H4 (cell line): Measurements from ENCODE around the gene TMEM229B. TPM values are rescaled to one million over a fixed set of nuclear protein-coding genes. Genes with fewer than 3 reads are reported as not detected.

ENCODE experiments used
- DNase-seq: peaks from one replicate; pipeline ENCODE4 v3.0.0-alpha.2; 2015; ENCODE audit warnings: low spot score
- total RNA-seq: library from RNA; depleted of rRNA; stranded (reverse); fragments of >200 nt; shearing (Covaris generic); gene quantifications from 2 replicates; pipeline ENCODE4 v1.2.3, GENCODE V29; 2014; rRNA removed

The TMEM229B gene
- total RNA-seq: 4.9 and 5.7 TPM in 2 replicates

DNA sequence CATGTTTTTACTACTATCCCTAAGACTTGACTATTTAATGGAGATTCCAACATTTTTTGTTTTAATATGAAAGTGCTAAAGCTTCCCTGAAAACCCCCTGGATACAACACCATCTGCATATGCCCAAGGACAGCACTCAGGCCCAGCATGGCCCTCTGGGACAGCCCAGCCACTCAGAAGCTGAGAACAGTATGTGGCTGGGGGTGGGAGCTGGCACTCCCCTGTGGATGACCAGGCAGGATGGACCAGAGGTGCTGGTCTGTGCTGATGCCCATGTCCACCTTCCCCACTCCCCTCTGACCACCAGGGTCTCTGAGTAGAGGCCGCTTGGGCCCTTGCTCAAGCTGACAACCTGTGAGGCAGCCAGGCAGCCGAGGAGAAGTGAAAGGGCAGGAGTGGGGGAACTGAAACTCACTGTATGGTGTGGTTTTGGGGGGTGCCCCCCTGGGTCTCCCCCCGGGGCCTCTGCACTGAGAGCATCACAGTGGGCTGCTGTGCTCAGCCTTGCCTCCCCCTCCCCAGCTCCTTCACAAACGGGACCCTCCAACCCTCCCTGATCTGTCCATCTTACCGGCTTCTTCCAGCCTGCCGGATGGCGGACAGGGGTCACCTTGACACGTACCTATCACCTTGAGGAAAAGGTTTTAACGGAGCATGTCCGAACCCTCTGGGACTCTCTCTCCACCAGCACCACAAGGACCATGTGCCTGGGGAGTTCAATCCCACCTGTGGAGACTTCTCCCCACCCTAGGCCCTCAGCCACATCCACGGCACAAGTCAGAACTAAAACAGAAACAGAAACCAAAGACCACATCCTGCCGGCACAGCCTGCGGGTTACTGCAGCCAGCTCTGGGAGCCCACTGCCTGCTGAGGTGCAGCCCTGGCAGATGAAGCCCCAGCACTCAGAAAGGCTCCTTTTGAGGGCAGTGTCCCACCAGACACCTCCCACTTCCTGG is at the start of gene TMEM229B:
Gene TMEM229B (minus strand): TSS at position 785 of the 957 bp plus-strand sequence. CDS start 14,798 bp downstream, outside the sequence.
- DNase-seq: peak; percentile 68

DNA sequence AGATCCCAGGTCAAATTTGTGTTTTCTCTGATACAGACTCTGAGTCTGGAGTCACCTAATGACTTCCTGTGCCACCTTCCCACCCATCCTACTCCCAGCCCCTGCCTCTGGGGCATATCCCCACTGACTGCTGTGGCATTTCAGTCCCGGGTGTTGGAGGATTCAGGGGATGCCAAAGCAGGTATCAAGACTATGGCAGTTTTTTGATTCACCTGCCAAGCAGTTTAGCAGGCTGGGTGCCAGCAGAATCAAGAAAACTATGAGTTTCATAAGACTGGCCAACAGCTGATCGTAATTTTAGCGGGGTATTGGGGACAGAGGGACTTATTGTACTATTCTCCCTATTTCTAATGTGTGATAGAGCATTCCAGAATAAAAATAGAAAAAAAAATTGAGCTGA is 49.2 kb upstream of the TMEM229B start:
- no peak for DNase-seq

DNA sequence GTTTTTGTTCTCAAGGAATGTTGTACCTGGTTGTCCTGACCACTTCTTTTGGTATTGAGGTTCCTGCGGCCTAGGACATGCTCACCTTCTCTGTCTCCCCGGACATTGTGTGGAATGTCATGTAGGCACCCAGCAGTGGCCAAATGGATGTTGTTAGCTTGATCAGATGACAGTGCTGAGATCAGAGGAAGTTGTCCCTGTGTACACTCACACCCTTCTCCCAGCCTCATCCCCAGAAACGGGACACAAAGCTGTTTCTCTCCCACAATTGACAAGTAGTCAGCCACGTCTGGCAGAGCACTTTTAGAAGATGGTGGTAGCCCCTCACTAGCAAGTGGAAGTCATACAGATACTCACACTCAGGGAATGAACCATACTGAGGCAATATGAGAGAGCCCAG is 47.6 kb upstream of the TMEM229B start:
- DNase-seq: no peak

DNA sequence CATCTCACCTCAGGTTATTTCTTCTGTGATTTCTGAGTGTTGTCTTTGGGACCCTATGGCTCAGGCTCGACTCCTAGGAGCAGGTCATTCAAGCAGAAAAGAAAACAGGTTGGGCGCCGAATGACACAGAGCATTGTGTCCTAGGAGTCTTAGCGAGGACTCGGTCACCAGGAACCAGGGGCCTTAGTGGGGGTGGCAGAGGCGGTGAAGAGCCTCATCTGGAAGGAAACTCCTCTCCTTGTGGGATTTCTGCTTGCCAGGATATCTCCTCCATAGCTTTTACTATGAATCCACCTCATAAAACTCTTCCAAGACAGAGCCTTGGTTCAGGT is 45.2 kb upstream of the TMEM229B start:
- no peak for DNase-seq

DNA sequence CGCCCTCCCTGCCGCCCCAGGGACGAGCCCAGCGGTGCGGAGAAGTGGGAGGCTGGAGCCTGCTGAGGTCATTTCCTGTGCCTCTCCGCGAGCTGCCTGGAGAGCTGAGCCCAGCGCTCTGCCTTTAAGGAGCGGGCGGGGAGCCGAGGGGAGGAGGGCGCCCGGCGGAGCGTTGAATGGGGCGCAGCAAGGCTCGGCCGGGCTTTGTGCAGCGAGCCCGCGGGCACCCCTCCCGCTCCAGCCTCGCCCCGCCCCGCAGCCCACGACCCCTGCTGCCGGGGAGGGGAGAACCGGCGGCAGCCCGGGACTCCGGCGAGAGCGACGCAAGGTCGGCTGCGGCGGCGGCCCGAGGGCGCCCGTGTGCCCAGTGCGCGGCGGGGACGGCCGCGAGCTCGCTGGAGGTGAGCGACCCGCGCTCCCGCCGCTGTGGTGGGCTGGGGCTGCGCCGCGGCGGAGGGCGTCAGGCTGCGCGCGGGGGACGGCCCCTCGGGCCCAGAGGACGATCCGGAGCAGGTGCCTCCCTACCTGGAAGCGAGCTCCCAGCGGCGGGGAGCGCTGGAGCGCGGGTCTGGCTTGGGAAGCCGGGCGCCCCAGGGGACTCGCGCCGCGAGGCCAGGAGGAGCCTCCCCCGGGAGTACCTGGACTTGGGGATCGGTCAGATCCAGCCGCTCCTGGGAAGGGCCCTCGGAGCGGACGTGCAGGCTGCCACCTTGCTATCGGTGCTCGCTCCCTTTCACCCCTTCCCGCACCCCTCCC is 44.7 kb upstream of the TMEM229B start, which contains the start of gene PLEKHH1:
Gene PLEKHH1 (plus strand): TSS at position 293 of the 756 bp plus-strand sequence. CDS start 8,578 bp downstream, outside the sequence.
- peak; percentile 68 for DNase-seq

DNA sequence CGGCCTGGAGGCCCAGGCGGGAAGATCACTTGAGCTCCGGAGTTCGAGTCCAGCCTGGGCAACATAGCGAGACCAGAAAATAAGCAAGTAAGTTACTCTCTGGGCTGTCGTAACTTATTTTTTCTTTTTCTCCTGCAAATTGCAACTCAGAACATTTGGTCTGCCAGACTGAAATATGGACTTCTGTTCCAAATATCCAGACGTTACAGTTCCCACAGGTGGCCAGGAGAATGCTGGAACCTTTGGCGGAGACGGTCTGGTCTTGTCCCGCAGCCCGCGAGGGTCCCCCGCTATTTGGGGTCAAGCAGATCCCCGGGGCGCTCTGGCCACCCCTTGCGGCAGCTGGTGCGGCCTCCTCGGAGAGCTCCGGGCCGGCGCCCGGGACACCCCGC is 44.1 kb upstream of the TMEM229B start:
- DNase-seq: no peak

DNA sequence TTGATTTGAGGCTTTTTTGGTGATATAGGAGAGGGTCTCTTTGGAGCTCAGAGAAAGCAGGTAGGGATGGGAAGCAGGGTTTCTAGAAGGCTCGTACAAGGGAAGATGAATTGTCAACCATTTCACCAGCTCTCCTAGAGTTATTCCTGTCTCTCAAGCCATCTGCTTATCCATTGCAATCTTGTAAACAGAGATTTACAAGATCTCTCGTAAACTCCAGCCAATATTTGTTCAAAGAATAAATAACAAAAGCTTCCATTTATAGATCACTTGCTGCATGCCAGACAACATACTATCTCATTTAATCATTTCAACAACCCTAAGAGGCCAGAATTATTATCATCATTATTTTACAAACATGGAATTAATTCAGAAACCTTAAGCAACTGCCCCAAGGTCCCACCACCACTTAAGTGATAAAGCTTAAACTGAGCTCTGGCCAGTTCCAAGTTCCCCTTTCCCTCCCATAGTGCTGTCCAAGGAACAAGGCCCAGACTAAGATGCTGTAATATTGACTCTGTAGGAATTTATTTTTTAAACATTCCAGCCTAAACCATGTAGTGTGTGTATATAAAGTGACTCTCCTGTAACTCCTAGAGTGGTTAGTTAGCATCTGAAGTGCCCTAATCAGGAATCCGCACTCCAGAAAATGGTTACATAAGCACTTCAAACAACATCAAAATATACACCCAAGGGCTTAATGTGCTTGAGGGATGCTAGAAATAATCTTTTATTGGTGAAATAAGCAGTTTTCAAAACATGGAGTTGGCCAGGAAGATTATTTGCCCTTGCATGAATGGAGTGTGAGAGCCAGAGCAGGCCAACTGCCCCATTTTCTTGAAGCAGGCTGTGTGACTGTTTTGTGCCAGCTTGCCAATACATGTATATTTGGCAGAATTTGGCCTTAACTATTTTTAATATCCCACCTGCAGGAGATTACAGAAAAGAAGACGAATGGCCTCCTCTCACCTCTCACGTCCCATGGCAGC is 41.7 kb upstream of the TMEM229B start:
- no peak for DNase-seq

DNA sequence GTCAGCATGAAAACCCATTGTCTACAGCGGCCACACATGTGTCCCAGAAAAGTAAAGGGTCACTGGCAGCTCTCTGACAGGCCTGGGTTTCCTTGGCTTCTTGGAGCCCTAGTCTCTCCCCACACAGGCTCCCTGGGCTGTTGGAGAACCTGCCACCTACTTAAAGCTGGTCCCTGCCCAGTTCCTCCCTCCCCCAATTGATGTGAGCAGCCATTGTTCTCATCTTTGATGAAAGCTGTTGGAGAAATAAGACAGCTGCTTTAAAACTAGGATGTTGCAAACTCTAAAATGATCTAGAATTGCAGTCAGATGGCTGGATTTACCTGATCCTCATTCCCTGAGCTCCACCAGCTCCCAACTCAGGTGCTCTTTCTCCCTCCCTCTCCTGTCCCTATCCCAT is 39.8 kb upstream of the TMEM229B start:
- no peak for DNase-seq

DNA sequence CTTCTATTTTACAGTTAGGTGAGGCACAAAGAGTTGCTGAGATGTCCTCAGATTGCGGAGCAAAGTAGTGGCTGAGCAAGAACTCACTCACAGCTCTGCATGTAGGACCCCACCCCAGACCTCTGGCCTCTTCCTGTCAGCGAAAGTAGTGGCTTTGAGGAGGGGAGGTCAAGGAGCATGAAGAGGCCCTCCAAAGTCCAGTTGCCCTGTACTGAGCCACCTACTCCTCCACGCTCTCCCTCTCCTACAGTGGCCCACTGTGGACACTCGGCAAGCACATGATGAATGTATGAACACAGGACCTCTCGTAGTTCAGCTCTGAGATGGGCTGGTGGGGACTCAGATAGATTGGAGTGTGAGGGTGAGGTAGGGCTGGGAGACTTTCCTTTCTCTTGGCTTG is 39.2 kb upstream of the TMEM229B start:
- DNase-seq: no peak

DNA sequence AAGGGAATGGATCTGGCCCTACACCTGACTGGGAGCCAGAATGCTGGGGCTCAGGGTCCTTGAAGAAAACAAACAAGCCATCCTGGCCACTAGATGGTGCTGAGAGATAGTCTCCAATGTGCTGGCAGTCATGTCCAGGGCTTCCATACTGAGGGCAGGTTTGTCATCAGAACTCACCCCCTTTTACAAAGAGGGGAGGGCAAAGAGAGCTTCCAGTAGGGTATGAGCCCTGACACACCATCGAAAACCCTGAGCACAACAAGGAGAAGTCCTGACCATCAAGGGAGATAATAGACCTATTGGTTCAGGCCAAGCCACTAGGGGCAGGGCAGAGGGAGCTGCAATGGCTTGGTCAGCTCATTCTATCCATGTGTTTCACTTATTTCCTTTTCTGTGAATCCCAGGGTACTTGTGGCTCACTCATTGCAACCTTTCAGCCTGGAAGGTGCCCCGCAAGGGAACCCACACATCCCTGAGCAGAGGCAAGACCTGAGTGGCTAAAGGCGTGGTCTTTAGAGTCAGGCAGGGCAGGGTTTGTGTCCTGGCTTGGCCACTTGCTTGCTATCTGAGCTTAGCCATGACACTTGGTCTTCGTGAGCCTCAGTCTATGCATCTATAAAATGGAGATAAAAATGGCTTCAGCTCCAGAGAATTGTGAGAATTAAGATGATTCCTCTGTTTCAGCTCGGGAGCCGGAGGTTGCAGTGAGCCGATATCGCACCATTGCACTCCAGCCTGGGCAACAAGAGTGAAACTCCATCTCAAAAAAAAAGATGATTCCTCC is 38.3 kb upstream of the TMEM229B start:
- peak; percentile 48 for DNase-seq

DNA sequence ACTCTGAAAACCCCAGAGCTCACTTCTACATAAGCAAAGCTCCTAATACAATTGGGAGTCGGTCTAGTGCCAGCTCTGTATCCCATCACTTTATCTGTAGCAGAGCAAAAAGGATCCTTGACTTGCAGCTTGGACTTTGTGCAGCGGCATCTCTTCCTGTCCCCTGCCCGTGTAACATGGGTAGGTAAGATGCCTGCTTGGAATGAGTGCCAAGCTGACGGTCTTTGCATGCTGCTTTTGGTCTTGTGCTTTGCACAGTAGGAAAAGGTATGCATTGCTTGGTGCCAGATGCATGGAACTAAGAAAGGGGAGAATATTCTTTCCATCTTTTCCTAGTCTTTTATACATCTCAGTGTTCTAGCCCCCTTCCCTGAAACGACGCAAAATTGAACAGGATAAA is 37.7 kb upstream of the TMEM229B start:
- no peak for DNase-seq

DNA sequence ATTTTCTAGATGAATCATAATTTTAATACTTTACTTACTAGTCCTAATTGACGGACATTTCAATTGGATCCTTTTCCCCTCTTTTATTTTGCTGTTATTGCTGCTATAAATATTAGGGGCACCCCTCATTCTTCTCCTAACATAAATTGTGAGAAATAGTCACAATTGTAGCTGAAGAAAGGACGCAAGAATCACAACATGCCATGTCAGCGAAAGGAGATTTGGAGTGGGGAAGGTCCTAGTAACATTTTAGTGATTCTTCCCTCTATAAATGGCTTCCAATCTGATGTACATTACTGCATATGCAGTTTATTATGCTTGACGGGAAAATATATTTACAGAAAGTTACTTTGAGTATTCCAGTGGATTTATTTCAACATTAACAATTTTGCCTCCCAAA is 36.9 kb upstream of the TMEM229B start:
- DNase-seq: no peak

DNA sequence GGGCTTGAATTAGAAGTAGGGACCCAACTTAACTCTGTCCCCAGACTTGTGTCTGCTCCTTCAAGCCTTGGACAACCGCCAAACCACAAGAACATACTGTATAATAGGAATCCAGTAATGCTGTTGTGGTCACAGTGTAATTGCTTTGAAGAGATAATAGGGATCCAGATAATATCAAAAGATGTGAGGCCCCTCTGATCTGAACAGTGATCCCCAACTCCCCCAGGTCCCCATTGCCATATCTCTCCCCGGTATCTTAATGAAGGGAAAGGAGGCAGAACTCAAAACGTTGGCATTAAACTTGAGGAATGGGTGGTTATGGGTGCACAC is 36.1 kb upstream of the TMEM229B start:
- DNase-seq: peak; percentile 49

DNA sequence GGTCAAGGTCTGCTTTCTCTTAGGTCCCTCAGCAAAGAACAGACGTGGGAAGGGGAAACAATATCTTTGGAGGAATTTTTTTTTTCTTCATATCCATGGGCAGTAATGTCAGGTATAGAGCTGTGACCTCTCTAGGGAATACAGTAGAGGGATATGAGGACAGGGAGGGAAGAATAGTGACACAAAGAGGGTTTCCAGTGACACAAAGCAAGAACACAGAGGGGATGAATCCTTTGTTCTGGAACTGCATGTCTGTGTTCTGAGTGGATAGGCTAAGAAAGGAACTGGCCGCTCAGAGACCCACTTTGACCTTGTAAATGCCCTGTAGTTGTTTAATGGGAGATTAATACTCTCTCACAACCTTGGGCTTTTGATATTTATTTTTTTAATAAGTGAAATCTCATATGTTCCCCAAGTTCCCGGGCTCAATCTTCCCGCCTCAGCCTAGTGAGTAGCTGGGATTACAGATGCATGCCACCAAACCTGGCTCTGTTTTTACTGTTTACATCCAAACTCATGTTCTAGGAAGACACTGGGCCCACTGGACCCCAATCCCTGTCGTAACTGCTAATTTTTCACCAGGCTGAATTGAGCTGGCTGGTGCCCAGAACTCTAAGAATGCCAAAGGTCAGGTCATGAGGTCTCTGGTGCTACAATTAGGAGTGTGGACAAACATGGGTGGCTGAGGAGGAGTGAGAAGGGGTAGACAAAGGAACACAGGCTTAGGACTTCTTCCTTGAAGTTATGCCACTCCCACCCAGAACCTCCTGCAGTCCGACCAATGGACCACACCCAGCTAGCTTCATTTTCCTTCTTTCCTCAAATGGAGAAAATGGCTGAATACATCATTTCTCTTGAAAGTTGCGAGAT is 35.5 kb upstream of the TMEM229B start:
- no peak for DNase-seq

DNA sequence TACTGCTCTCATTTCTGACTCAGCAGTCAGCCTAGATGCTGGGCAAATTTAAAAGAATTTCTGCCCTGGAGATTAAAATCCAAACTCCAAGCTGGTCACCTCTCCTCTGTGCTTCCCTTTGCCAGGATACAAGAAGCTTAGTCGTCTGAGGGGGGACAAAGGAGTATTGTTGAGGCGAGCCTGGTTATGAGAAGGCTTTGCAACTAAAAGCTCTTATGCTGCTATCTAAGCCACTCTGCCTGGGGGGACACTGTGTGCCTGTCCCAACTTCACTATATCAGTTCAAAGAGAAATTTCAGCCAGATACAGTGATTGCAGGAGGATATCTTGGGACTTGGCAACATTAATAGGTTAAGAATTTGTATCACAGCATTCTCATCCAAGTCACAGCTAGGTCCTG is 33.7 kb upstream of the TMEM229B start:
- no peak for DNase-seq

DNA sequence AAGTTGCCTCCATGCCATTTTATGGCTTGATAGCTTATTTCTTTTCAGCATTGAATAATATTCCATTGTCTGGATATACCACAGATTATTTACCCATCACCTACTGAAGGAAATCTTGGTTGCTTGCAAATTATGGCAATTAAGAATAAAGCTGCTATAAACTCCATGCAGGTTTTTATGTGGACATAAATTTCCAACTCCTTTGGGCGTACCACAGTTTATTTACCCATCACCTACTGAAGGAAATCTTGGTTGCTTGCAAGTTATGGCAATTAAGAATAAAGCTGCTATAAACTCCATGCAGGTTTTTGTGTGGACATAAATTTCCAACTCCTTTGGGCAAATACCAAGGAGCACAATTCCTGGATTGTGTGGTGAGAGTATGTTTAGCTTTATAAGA is 32.0 kb upstream of the TMEM229B start:
- no peak for DNase-seq

DNA sequence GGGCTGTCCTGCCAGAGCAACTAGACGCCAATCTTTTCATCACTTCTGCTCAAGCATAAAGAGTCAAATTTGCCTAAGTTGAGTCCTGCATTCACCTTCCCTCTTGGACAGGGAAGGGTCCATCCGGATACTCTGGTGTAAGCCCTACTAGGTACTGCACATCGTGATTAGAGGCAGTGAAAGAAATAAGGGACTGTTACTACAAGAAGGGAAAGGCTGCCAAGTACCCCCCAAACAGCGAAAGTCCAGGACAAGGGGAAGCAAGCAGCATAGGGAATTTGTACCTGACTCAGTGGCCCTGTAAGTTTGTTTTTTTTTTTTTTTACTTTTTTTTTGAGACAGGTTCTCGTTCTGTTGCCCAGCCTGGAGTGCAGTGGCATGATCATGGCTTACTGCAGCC is 30.9 kb upstream of the TMEM229B start:
- no peak for DNase-seq

DNA sequence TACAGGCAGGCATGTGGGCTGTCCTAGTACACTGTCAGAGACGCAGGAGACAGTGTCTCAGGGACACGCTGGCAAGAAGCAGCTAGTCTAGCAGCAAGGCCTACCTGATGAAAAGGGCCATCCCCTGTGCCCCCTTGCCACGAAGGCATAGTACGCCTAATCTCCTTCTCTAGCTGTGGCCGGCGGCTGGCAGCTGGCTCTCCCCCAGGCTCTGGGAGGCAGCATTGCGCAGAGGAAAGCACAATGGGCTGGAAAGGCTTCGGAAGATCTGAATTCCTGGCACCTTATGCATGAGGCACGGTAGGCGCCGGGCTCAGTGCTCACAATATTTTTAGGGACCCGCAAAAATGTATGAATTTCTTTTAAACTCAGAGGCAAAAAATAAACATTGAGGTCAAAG is 28.6 kb upstream of the TMEM229B start:
- no peak for DNase-seq

DNA sequence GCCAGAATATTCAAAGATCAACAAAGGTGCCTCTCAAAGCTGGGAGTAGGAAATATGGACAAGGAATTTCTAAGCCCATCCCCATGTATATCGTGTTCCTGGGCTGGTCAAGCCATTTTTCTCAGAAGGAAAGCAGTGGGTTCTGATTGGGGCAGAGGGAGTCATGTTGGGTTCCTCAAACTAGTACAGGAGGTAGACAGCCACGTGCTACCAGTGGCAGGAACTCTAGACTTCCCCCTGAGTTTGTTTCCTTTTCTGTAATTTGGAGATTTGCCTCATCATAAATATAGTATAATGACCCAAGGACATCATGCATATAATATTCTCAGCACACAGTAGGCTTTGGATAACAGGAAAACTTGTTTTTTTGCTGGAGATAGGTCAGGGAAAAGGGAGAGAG is 28.2 kb upstream of the TMEM229B start:
- no peak for DNase-seq
